Measurements from ENCODE around the gene IWS1.

DNA sequence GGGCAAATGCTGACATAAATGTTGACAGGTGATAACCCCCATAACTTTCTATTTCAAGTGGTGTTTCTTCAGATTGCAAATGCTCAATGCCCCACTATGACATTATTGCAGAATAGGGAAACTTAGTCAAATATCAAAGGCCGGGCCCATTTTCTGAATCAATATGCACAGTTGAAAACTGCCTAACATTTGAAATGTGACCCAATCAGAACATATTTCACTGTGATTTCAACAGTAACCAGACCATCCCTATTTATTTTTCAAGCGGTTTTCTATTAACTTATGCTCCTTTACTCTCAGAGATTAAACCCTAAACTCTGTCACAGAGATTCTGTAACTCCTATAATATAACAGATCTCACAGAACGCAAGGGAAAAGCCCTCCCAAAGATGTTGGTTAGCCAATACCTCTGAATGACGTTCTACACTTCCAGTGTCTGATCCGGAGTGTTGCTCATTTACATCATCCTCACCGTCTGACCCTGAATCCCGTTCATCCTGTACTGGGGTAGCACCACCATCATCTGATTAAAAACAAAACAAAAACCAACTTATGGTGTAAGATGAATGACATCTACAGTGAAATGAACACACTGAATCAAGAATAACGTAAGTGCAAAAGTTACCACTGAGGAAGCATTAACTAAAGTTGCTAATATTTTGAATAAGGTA, 2.9 kb downstream of the IWS1 start:
- TF ChIP-seq EZH2 (IDR thresholded peaks at IDR 0.05; ENCODE audit: insufficient read depth, poor library complexity, severe bottlenecking) (no peak), EZH2phosphoT487 (IDR thresholded peaks at IDR 0.05; ENCODE audit: insufficient read depth, low read depth) (no peak)
